Left renal cortex interstitium (tissue), 4 donors: ENCODE measurements around the gene PCDHGA8. TPM values are rescaled to one million over a fixed set of nuclear protein-coding genes. Genes with fewer than 3 reads are reported as not detected.
"Not testable (repeated sequence)": the region's sequence is repeated elsewhere in the genome, so short reads cannot be mapped to it uniquely, and the experiment has no call there.

Experiments
- DNase-seq, 4 donors: peaks; one replicate each; pipeline ENCODE4 v3.0.0-alpha.2; 2013; ENCODE audit warnings: low read depth in 4 of 4, low spot score in 2 of 4, missing footprints in 1 of 4
- polyA plus RNA-seq, 4 donors: library from polyadenylated mRNA; unstranded; fragments of 120-200 nt; gene quantifications; one replicate each; pipeline ENCODE4 v1.2.1, GENCODE V29; 2013; ENCODE audit not compliant: insufficient read length in 4 of 4

Gene PCDHGA8
- polyA plus RNA-seq, 4 donors: 0.46 to 0.55 (median 0.51) TPM

GRCh38 chr5:141369994-141370848, 22.2 kb upstream of the PCDHGA8 start, which contains the start of gene PCDHGB3:
Gene PCDHGB3, plus strand, starts transcription at chr5:141370242. Its CDS starts 153 bp downstream, at chr5:141370395.
- no peak for DNase-seq

GRCh38 chr5:141371572-141372475, 20.6 kb upstream of the PCDHGA8 start:
- no peak for DNase-seq

GRCh38 chr5:141373673-141374317, 18.6 kb upstream of the PCDHGA8 start, which contains the start of gene PCDHGA6:
Gene PCDHGA6, plus strand, starts transcription at chr5:141373891. Its CDS starts 193 bp downstream, at chr5:141374084.
- no peak for DNase-seq

- no peak for DNase-seq
These were observed 17.8 kb upstream of the PCDHGA8 start for GRCh38 chr5:141374627-141375026.

- not testable (repeated sequence) for DNase-seq
These were observed 16.8 kb upstream of the PCDHGA8 start for GRCh38 chr5:141375444-141376155.

- no peak for DNase-seq
These were observed 9.8 kb upstream of the PCDHGA8 start, which contains the start of gene PCDHGA7 for GRCh38 chr5:141382469-141383294. Gene PCDHGA7, plus strand, starts transcription at chr5:141382742. Its CDS starts 158 bp downstream, at chr5:141382900.

GRCh38 chr5:141383345-141383744, 9.1 kb upstream of the PCDHGA8 start:
- DNase-seq: no peak

GRCh38 chr5:141384471-141385267, 7.8 kb upstream of the PCDHGA8 start:
- no peak for DNase-seq

GRCh38 chr5:141387557-141388311, 4.7 kb upstream of the PCDHGA8 start, which contains the start of gene PCDHGB4:
Gene PCDHGB4, plus strand, starts transcription at chr5:141387698. Its CDS starts 187 bp downstream, at chr5:141387885.
- not testable (repeated sequence) for DNase-seq

- no peak for DNase-seq
These were observed 3.8 kb upstream of the PCDHGA8 start for GRCh38 chr5:141388661-141389060.

GRCh38 chr5:141389153-141390042, 3.0 kb upstream of the PCDHGA8 start:
- DNase-seq: no peak

GRCh38 chr5:141393267-141393666, 834 bp downstream of the PCDHGA8 start:
- no peak for DNase-seq

- DNase-seq: not testable (repeated sequence)
These were observed 2.2 kb downstream of the PCDHGA8 start for GRCh38 chr5:141394401-141395187.

- not testable (repeated sequence) for DNase-seq
These were observed 5.5 kb downstream of the PCDHGA8 start, which contains the start of gene PCDHGB5 for GRCh38 chr5:141397756-141398551. Gene PCDHGB5, plus strand, starts transcription at chr5:141397947. Its CDS starts 181 bp downstream, at chr5:141398128.

- no peak for DNase-seq
These were observed 6.2 kb downstream of the PCDHGA8 start for GRCh38 chr5:141398608-141399007.
